HG02571 (cell line): ENCODE results near the gene OR4C5.
"Not testable (repeated sequence)": the region's sequence is repeated elsewhere in the genome, so short reads cannot be mapped to it uniquely, and the experiment has no call there.

Source experiments
- ATAC-seq: cut with Tn5 transposase; IDR thresholded peaks from one replicate; pipeline ENCODE4 v1.9.1; 2021; ENCODE audit warnings: mild to moderate bottlenecking, moderate library complexity; ENCODE audit not compliant: unreplicated experiment

The OR4C5 gene

GRCh38 chr11:48366365-48366764 lies at the start of gene OR4C5:
OR4C5 (minus strand) TSS chr11:48366465; CDS start chr11:48366465, 0 bp downstream.
- no peak for ATAC-seq

- no peak for ATAC-seq
Measured at GRCh38 chr11:48384670-48385069, 18.4 kb upstream of the OR4C5 start.

- not testable (repeated sequence) for ATAC-seq
Measured at GRCh38 chr11:48384151-48384550, 17.9 kb upstream of the OR4C5 start.

- ATAC-seq, result not testable (repeated sequence)
Measured at GRCh38 chr11:48361289-48361688, 5.0 kb downstream of the OR4C5 start.

- no peak for ATAC-seq
Measured at GRCh38 chr11:48354677-48355076, 11.6 kb downstream of the OR4C5 start.

GRCh38 chr11:48354013-48354412 lies 12.3 kb downstream of the OR4C5 start:
- ATAC-seq, result no peak

- not testable (repeated sequence) for ATAC-seq
Measured at GRCh38 chr11:48346286-48346685, 20.0 kb downstream of the OR4C5 start.

- not testable (repeated sequence) for ATAC-seq
Measured at GRCh38 chr11:48342505-48342904, 23.8 kb downstream of the OR4C5 start.

GRCh38 chr11:48341466-48341865 lies 24.8 kb downstream of the OR4C5 start:
- ATAC-seq, result no peak

- ATAC-seq, result not testable (repeated sequence)
Measured at GRCh38 chr11:48324620-48325019, 41.6 kb downstream of the OR4C5 start, which contains the start of gene OR4C3. OR4C3 (plus strand) TSS chr11:48324920; CDS start chr11:48325022, 102 bp downstream.

GRCh38 chr11:48319813-48320212 lies 46.5 kb downstream of the OR4C5 start:
- ATAC-seq, result not testable (repeated sequence)
